PC-3 (cell line): ENCODE measurements around the gene EIF5.

Experiments used
- CTCF ChIP-seq: fragments of 300-600 bp; sonication (generic); conservative IDR thresholded peaks from 2 replicates; pipeline ENCODE4 v1.5.1; 2017; ENCODE audit warnings: antibody characterized with exemption, low read depth, mild to moderate bottlenecking, low read length
- EZH2 ChIP-seq: fragments of 300-600 bp; sonication (generic); IDR thresholded peaks from one replicate; pipeline ENCODE4 v1.6.1; 2017; ENCODE audit warnings: antibody characterized with exemption, mild to moderate bottlenecking, low read length; ENCODE audit not compliant: unreplicated experiment

GRCh38 chr14:103341250-103342129, 7.5 kb downstream of the EIF5 start:
- no peak for TF ChIP-seq EZH2
- no peak for TF ChIP-seq CTCF
